ENCODE data around the gene THUMPD1. TPM values are rescaled to one million over a fixed set of nuclear protein-coding genes. Genes with fewer than 3 reads are reported as not detected.

THUMPD1 gene
- total RNA-seq, 3 donors from 2014 or later: 30.8 to 52.8 (median 32.4) TPM

GRCh38 chr16:20746461-20746860, 4.8 kb upstream of the THUMPD1 start:
- intact Hi-C loops (cut with DNase I, micrococcal nuclease): no loop called here
- DNase-seq (no peak), ATAC-seq (no peak)
- no peaks in the 10 kb centered on the region for H3K4me1 ChIP-seq (ENCODE audit: low read depth)
- H3K9me3 ChIP-seq: peaks cover 15% of the 10 kb centered on the region
- TF ChIP-seq CTCF (IDR thresholded peaks at IDR 0.05): no peak
- no peak overlapping the region for H3K4me3 ChIP-seq
- no peaks in the 10 kb centered on the region for H3K36me3 ChIP-seq (ENCODE audit: low read depth)

GRCh38 chr16:20744922-20745440, 3.4 kb upstream of the THUMPD1 start:
- Histone ChIP-seq H3K4me1 (ENCODE audit: low read depth) (peaks cover 7% of the 10 kb centered on the region), H3K9me3 (peaks cover 15% of the 10 kb centered on the region), H3K36me3 (ENCODE audit: low read depth) (no peaks in the 10 kb centered on the region), H3K4me3 (no peak overlapping the region)
- ATAC-seq: no peak
- no peak for TF ChIP-seq CTCF (IDR thresholded peaks at IDR 0.05)
- no peak for DNase-seq
- intact Hi-C loops (cut with DNase I, micrococcal nuclease): no loop called here

GRCh38 chr16:20743591-20743990, 2.0 kb upstream of the THUMPD1 start:
- ATAC-seq: no peak
- intact Hi-C loops (cut with DNase I, micrococcal nuclease): no loop called here
- Histone ChIP-seq H3K36me3 (ENCODE audit: low read depth) (no peaks in the 10 kb centered on the region), H3K4me1 (ENCODE audit: low read depth) (peaks cover 14% of the 10 kb centered on the region), H3K4me3 (no peak overlapping the region), H3K9me3 (peaks cover 15% of the 10 kb centered on the region)
- no peak for TF ChIP-seq CTCF (IDR thresholded peaks at IDR 0.05)
- no peak for DNase-seq

GRCh38 chr16:20740901-20741521, 607 bp downstream of the THUMPD1 start:
- H3K36me3 ChIP-seq (ENCODE audit: low read depth): peaks cover 5% of the 10 kb centered on the region
- no peak for TF ChIP-seq CTCF (IDR thresholded peaks at IDR 0.05)
- DNase-seq: peak; percentile 92 to 95 (median 93)
- peak; percentile 94 for ATAC-seq
- H3K4me1 ChIP-seq (ENCODE audit: low read depth): peaks cover 14% of the 10 kb centered on the region
- intact Hi-C loops (cut with DNase I, micrococcal nuclease): no loop called here
- peak overlapping the region; percentile 98 for H3K4me3 ChIP-seq
- H3K9me3 ChIP-seq: no peaks in the 10 kb centered on the region

- intact Hi-C loops (cut with DNase I, micrococcal nuclease): no loop called here
- peak in 1 of 3 donors; percentile 47 for DNase-seq
- Histone ChIP-seq H3K4me3 (peak overlapping the region; percentile 98), H3K9me3 (no peaks in the 10 kb centered on the region), H3K4me1 (ENCODE audit: low read depth) (peaks cover 14% of the 10 kb centered on the region), H3K36me3 (ENCODE audit: low read depth) (peaks cover 5% of the 10 kb centered on the region)
- TF ChIP-seq CTCF (IDR thresholded peaks at IDR 0.05): no peak
- ATAC-seq: no peak
Measured at GRCh38 chr16:20740007-20740883, 1.4 kb downstream of the THUMPD1 start.

Measured in mucosa of descending colon (tissue), 3 donors.